GM12875 (cell line): ENCODE measurements around the gene ZNF407.

Experiments used
- H3K4me3 ChIP-seq: one replicate; pipeline ENCODE4 v1.5.1; 2011; ENCODE audit warnings: low read depth, low read length, control low read depth
- TF ChIP-seq, protein P1 (sequence below): IDR thresholded peaks from 2 replicates; pipeline ENCODE4 v1.5.1; 2011; ENCODE audit warnings: low read depth, mild to moderate bottlenecking, control low read depth, inconsistent platforms, low read length, moderate library complexity, borderline replicate concordance; ENCODE audit not compliant: insufficient read depth

ZNF407 gene

DNA sequence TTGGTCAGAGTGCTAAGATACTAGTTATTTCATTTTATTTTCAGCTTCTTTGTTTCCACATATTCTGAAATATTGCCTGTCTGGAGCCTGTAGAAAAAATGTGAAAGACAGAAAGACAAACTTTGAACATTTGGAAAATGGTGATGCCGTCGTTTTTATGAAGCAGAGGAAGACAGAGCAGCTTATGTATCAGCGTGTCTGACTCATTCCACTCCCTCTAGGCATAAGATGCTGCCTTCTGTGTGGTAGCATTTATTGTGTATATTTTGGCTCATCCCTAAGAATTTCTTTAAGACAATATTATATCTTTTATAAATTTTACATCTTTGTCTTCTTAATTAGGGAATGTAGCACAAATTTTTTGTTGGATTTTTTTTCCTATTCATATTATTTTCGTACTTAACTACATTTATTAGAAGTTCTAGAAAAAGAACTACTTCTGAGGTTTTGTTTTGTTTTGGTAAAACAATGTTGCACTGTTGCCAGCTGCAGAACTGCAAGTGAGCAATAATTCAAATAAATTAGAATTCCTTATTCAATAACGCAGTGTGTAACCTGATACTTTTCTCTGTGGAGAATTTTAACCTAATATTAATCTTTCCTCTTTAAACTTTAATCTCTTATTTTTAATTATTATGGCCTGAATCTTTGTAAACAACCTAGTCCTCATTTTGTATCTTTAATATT is 300.4 kb downstream of the ZNF407 start:
- TF ChIP-seq, protein P1, sequence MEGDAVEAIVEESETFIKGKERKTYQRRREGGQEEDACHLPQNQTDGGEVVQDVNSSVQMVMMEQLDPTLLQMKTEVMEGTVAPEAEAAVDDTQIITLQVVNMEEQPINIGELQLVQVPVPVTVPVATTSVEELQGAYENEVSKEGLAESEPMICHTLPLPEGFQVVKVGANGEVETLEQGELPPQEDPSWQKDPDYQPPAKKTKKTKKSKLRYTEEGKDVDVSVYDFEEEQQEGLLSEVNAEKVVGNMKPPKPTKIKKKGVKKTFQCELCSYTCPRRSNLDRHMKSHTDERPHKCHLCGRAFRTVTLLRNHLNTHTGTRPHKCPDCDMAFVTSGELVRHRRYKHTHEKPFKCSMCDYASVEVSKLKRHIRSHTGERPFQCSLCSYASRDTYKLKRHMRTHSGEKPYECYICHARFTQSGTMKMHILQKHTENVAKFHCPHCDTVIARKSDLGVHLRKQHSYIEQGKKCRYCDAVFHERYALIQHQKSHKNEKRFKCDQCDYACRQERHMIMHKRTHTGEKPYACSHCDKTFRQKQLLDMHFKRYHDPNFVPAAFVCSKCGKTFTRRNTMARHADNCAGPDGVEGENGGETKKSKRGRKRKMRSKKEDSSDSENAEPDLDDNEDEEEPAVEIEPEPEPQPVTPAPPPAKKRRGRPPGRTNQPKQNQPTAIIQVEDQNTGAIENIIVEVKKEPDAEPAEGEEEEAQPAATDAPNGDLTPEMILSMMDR, result no peak
- no peak overlapping the region for H3K4me3 ChIP-seq

DNA sequence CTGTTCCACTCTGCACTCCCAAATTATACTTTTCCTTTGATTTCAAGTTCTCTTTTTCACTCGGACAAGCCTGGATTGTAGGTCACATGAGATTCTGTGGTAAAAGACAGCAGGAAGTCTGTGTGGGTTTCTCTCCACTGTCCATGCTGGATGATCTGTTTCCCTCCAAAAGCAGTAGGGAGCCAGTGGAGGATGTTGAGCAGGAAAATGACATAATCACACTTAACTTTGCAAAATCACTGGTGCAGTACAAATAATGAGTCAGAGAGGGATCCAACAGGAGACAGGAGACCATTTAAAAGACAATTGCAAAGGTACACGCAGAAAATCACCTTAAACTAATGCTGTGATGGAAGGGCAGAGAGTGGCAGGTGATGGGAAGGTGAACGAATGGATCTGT is 301.3 kb downstream of the ZNF407 start:
- TF ChIP-seq, protein P1, result no peak
- H3K4me3 ChIP-seq, result no peak overlapping the region

DNA sequence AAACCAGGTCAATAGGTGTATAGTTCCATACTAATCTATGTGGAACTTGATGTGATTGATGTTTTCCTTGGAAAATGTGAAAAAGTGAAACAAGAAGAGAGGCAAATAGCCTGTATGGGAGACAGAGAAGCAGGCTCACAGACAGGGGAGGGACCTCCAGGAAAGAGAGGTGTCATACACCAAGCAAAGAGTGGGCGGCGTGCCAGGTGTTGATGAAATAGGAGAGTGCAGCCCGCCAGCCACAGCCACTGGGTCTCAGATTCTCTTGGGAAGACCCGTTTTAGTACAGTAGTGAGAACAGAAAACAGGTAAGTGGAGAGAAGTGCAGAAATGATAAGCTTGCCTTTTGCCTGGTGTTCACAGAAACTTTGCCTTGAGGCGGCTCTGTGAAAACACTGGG is 301.9 kb downstream of the ZNF407 start:
- no peak overlapping the region for H3K4me3 ChIP-seq
- TF ChIP-seq, protein P1, result no peak

DNA sequence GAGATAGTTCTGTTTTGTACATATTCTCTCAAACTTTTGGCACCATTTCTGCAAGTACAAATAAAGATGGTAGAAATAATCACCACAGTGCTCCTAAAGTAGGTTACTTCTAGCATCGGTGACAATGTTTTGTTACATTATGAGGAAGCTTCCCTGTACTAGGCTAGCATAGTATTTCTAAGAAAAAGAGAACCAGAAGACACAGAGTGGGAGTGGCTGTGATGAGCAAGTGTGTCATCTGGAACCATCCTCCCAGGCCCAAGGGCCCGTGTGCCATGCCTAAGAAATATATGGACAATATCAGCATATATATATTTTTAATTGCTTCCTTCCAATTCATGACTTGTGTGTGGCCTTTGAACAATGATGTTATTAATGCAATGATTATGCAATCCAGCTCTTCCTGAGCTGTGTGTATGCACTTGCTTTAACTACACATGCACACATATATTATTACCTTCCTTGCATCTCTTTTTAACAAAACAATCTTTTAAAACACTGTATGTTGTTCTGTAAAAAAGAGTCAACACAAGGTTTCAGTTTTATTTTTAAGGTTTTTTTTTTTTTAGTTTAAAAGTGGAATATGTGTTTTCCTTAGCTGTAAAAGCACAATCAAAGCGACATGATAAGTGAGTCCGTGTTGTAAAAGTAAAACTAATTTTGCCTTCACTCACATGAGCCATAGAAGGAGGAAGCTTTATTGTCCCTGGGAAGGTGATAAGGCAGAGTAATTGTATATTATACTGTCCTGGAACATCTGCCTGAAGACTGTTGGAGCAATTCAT is 303.9 kb downstream of the ZNF407 start:
- TF ChIP-seq, protein P1, result no peak
- H3K4me3 ChIP-seq, result no peak overlapping the region

GRCh38 chr18:74902147-74902455 is 304.4 kb downstream of the ZNF407 start:
- H3K4me3 ChIP-seq, result no peak overlapping the region
- TF ChIP-seq, protein P1, result no peak

- no peak overlapping the region for H3K4me3 ChIP-seq
- TF ChIP-seq, protein P1, result no peak
These were observed 307.6 kb downstream of the ZNF407 start for GRCh38 chr18:74905247-74905646.

DNA sequence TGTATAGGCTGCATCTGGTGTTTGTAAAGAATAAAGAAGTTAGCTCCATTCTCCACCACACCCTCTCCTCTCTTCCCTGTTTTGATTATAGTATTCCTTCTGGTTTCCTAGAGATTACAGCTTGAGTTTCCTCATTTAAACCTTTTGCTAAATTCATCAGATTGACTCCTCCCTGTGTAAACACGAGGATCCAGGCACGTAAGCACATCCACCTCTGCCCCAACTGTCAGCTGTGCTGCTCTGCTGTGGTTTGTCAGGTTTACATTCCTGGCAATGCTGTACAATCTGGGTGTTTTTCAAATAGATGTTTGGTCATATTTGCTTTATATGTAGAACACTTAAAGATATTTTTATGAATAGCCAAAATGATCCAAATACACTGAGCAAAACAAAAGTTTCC is 308.5 kb downstream of the ZNF407 start:
- no peak overlapping the region for H3K4me3 ChIP-seq
- TF ChIP-seq, protein P1, result no peak
